ENCODE results near the gene MAPKAPK2.
"Not testable (repeated sequence)": the region's sequence is repeated elsewhere in the genome, so short reads cannot be mapped to it uniquely, and the experiment has no call there.

The MAPKAPK2 gene

GRCh38 chr1:206738370-206739366, 54.0 kb downstream of the MAPKAPK2 start:
- in situ Hi-C loops (cut with MboI; ENCODE audit: low sequenced_read_pairs), result loop anchor here (10.0 to 25.0 kb wide), 2 partner anchors 174 to 236 kb away; partner anchors contain the start of genes FCAMR and FCMR

- in situ Hi-C loops (cut with MboI; ENCODE audit: low sequenced_read_pairs), result loop anchor here (10.0 to 25.0 kb wide), 2 partner anchors 173 to 235 kb away; partner anchors contain the start of genes FCAMR and FCMR
Observed at GRCh38 chr1:206739411-206740076, 54.8 kb downstream of the MAPKAPK2 start.

- in situ Hi-C loops (cut with MboI; ENCODE audit: low sequenced_read_pairs), result loop anchor here (25.0 kb wide), 1 partner anchor 171 kb away; the partner anchor contains the start of gene FCMR
Observed at GRCh38 chr1:206741142-206741701, 56.5 kb downstream of the MAPKAPK2 start.

- in situ Hi-C loops (cut with MboI; ENCODE audit: low sequenced_read_pairs), result loop anchor here (25.0 kb wide), 1 partner anchor 169 kb away; the partner anchor contains the start of gene FCMR
Observed at GRCh38 chr1:206742719-206743383, 58.1 kb downstream of the MAPKAPK2 start.

- in situ Hi-C loops (cut with MboI; ENCODE audit: low sequenced_read_pairs), result loop anchor here (25.0 kb wide), 1 partner anchor 168 kb away; the partner anchor contains the start of gene FCMR
Observed at GRCh38 chr1:206744683-206745082, 60.0 kb downstream of the MAPKAPK2 start.

- in situ Hi-C loops (cut with MboI; ENCODE audit: low sequenced_read_pairs), result loop anchor here (25.0 kb wide), 1 partner anchor 167 kb away; the partner anchor contains the start of gene FCMR
Observed at GRCh38 chr1:206745301-206745700, 60.6 kb downstream of the MAPKAPK2 start.

GRCh38 chr1:206748348-206749030, 63.8 kb downstream of the MAPKAPK2 start:
- in situ Hi-C loops (cut with MboI; ENCODE audit: low sequenced_read_pairs), result loop anchor here (25.0 kb wide), 1 partner anchor 164 kb away; the partner anchor contains the start of gene FCMR

- in situ Hi-C loops (cut with MboI; ENCODE audit: low sequenced_read_pairs), result no loop called here
Observed at GRCh38 chr1:206751891-206752290, 67.2 kb downstream of the MAPKAPK2 start.

GRCh38 chr1:206752481-206752880, 67.8 kb downstream of the MAPKAPK2 start:
- in situ Hi-C loops (cut with MboI; ENCODE audit: low sequenced_read_pairs), result no loop called here

GRCh38 chr1:206753141-206753540, 68.4 kb downstream of the MAPKAPK2 start:
- in situ Hi-C loops (cut with MboI; ENCODE audit: low sequenced_read_pairs), result no loop called here

GRCh38 chr1:206754011-206754410, 69.3 kb downstream of the MAPKAPK2 start:
- in situ Hi-C loops (cut with MboI; ENCODE audit: low sequenced_read_pairs), result no loop called here

GRCh38 chr1:206757524-206758266, 73.0 kb downstream of the MAPKAPK2 start:
- in situ Hi-C loops (cut with MboI; ENCODE audit: low sequenced_read_pairs), result no loop called here

GRCh38 chr1:206760590-206760989, 75.9 kb downstream of the MAPKAPK2 start:
- in situ Hi-C loops (cut with MboI; ENCODE audit: low sequenced_read_pairs), result no loop called here

GRCh38 chr1:206761159-206761768, 76.6 kb downstream of the MAPKAPK2 start:
- in situ Hi-C loops (cut with MboI; ENCODE audit: low sequenced_read_pairs), result no loop called here

GRCh38 chr1:206762741-206763364, 78.1 kb downstream of the MAPKAPK2 start:
- in situ Hi-C loops (cut with MboI; ENCODE audit: low sequenced_read_pairs), result not testable (repeated sequence)

- in situ Hi-C loops (cut with MboI; ENCODE audit: low sequenced_read_pairs), result not testable (repeated sequence)
Observed at GRCh38 chr1:206765771-206766170, 81.1 kb downstream of the MAPKAPK2 start.

GRCh38 chr1:206766251-206766856, 81.6 kb downstream of the MAPKAPK2 start:
- in situ Hi-C loops (cut with MboI; ENCODE audit: low sequenced_read_pairs), result no loop called here

Measured in HL-60/S4 treated with phorbol 12-myristate 13-acetate at 8.2 ng/mL for 4 days and 3 days (cell line).